Stomach (tissue), 4 donors: ENCODE results near the gene GTPBP4.

Source experiments
- CTCF ChIP-seq, 7 experiments: fragments of 450-650 bp in 4 of 7; fragments of 200-600 bp in 3 of 7; sonication (generic) in 3 of 7; IDR thresholded peaks; one replicate each; pipeline ENCODE4 v1.5.1; 2016 to 2019; ENCODE audit warnings: antibody characterized with exemption in 7 of 7, control low read depth in 2 of 7, mild to moderate bottlenecking in 1 of 7
- EP300 ChIP-seq: sonication (generic); formaldehyde crosslinking; IDR thresholded peaks from one replicate; pipeline ENCODE4 v1.6.1; 2017; ENCODE audit warnings: antibody characterized with exemption
- POLR2A ChIP-seq, 4 donors: fragments of 450-650 bp; IDR thresholded peaks; one replicate each; pipeline ENCODE4 v1.6.1; 2016; ENCODE audit warnings: antibody characterized with exemption in 4 of 4, control low read depth in 2 of 4, mild to moderate bottlenecking in 1 of 4, moderate library complexity in 1 of 4
- POLR2AphosphoS5 ChIP-seq, 3 donors: sonication (generic); formaldehyde crosslinking; IDR thresholded peaks; one replicate each; pipeline ENCODE4 v1.6.1; 2016; ENCODE audit warnings: antibody characterized with exemption in 3 of 3

GRCh38 chr10:985361-985760 lies 2.9 kb upstream of the GTPBP4 start:
- no peak for TF ChIP-seq POLR2A (IDR thresholded peaks at IDR 0.05)
- no peak for TF ChIP-seq EP300
- no peak for TF ChIP-seq CTCF (IDR thresholded peaks at IDR 0.05)
- no peak for TF ChIP-seq POLR2AphosphoS5 (IDR thresholded peaks at IDR 0.05)
